Measurements from ENCODE around the gene EIF2S3.

- TF ChIP-seq BRCA1 (IDR thresholded peaks at IDR 0.05; ENCODE audit: low read depth, low read length) = no peak
- no peak for TF ChIP-seq RAD21 (IDR thresholded peaks at IDR 0.05 in 1 of 2, conservative IDR thresholded peaks at IDR 0.05 in 1 of 2; ENCODE audit: low read depth in 2 of 2, low read length in 2 of 2)
- TF ChIP-seq POLR2AphosphoS5 (IDR thresholded peaks at IDR 0.05; ENCODE audit: low read depth, low read length) = no peak
- no peak for TF ChIP-seq CTCF (IDR thresholded peaks at IDR 0.05; ENCODE audit: control extremely low read depth in 1 of 3, insufficient read depth in 1 of 3, low read depth in 1 of 3, low read length in 3 of 3)
Observed at GRCh38 chrX:24030597-24030996, 24.2 kb upstream of the EIF2S3 start.

All from H1 (cell line).